Ovary (tissue), 9 donors: ENCODE measurements around the gene SLC22A2. TPM values are rescaled to one million over a fixed set of nuclear protein-coding genes. Genes with fewer than 3 reads are reported as not detected.

ENCODE experiments used
- DNase-seq, 5 donors: peaks; one replicate each; pipeline ENCODE4 v3.0.0-alpha.2; 2019 to 2020
- H3K27ac ChIP-seq, 2 donors: fragments of 200-600 bp; one replicate each; pipeline versions ENCODE4 v1.5.1 to v1.8.0; 2019 to 2022
- H3K27me3 ChIP-seq: fragments of 200-600 bp; one replicate; pipeline ENCODE4 v1.8.0; 2022
- H3K36me3 ChIP-seq: fragments of 200-600 bp; sonication (generic); one replicate; pipeline ENCODE4 v1.5.1; 2019
- H3K4me1 ChIP-seq: one replicate; pipeline ENCODE4 v1.8.1; 2013; ENCODE audit warnings: mild to moderate bottlenecking, moderate library complexity; ENCODE audit not compliant: insufficient read depth
- H3K4me3 ChIP-seq: fragments of 200-600 bp; sonication (generic); one replicate; pipeline ENCODE4 v1.5.1; 2017
- H3K9me3 ChIP-seq, 2 donors: fragments of 200-600 bp in 1 of 2; sonication (generic) in 1 of 2; one replicate each; pipeline versions ENCODE4 v1.5.1 to v1.8.1; 2013 to 2019; ENCODE audit warnings: mild to moderate bottlenecking in 1 of 2, moderate library complexity in 1 of 2
- CTCF ChIP-seq, 3 donors: fragments of 450-650 bp in 2 of 3; fragments of 200-600 bp in 1 of 3; IDR thresholded peaks; one replicate each; pipeline versions ENCODE4 v1.5.1 to v1.8.0; 2016 to 2022; ENCODE audit warnings: antibody characterized with exemption in 3 of 3, mild to moderate bottlenecking in 1 of 3
- EP300 ChIP-seq: sonication (generic); formaldehyde crosslinking; IDR thresholded peaks from one replicate; pipeline ENCODE4 v1.6.1; 2017; ENCODE audit warnings: antibody characterized with exemption
- POLR2A ChIP-seq: fragments of 450-650 bp; IDR thresholded peaks from one replicate; pipeline ENCODE4 v1.6.1; 2017; ENCODE audit warnings: antibody characterized with exemption, mild to moderate bottlenecking, moderate library complexity
- WGBS, 3 donors: extraction: QIAGEN DNeasy Blood & Tissue Kit in 1 of 3; methylation state at CpG; one replicate each; pipeline versions ENCODE4 v1.1.5 to v1.1.7; 2013 to 2017; 5-methylcytosine and 5-hydroxymethylcytosine counted together
- intact Hi-C, 4 donors: fragments of 100-400 bp; cut with DNase I; formaldehyde crosslinking; loops; one replicate each; pipeline versions ENCODE4 v1.11.0 to v1.15.1; 2022 to 2023
- polyA plus RNA-seq, 2 donors: library from polyadenylated mRNA; stranded (reverse); fragments of 200-250 nt in 1 of 2; fragments of 350-450 nt in 1 of 2; fragmentation: Illumina TruSeq in 1 of 2; extraction: RNeasy Lipid Tissue Mini Kit (QIAGEN cat#74804) in 1 of 2; gene quantifications; one replicate each; pipeline ENCODE4 v1.2.3, GENCODE V29; 2013 to 2014
- total RNA-seq, 7 donors: library from RNA; depleted of rRNA in 2 of 7; stranded (reverse); fragments of >200 nt in 2 of 7; fragmentation: NEBNext Ultra II Directional in 3 of 7; extraction: Animal tissue kit (Norgen Biotek cat#: 25700) in 3 of 7; gene quantifications; one replicate each; pipeline versions ENCODE4 v1.1.0 to v1.2.4, GENCODE V29; 2016 to 2023
- donor health status: DM: no; HTN: no; CAD: no; lungs with moderate emphysema.
- donor health status: DM: no; HTN: no; CAD: no.
- donor health status: Bipolar disorder and iron deficiency.
- donor health status: DM: yes; HTN: yes; CAD: no.
- donor health status: DM: no; HTN: no; CAD: no.
- donor health status: DM: yes; HTN: yes; CAD: no.

SLC22A2 gene
- total and polyA plus RNA-seq, 9 donors = 0.10 to 0.20 (median 0.16) TPM; not detected in 6

GRCh38 chr6:160217073-160217472, 41.5 kb downstream of the SLC22A2 start:
- Histone ChIP-seq H3K4me3 (no peak overlapping the region), H3K27me3 (no peaks in the 10 kb centered on the region), H3K4me1 (no peaks in the 10 kb centered on the region), H3K36me3 (no peaks in the 10 kb centered on the region), H3K9me3 (no peaks in the 10 kb centered on the region), H3K27ac (no peak overlapping the region)
- 68 to 82% (median 76%) methylated on average over 1 of the region's 1 CpG for WGBS, 3 donors
- intact Hi-C loops = no loop called here
- TF ChIP-seq EP300 (no peak), POLR2A (no peak), CTCF (IDR thresholded peaks at IDR 0.05) (no peak)
- DNase-seq = no peak

- Histone ChIP-seq H3K4me1 (no peaks in the 10 kb centered on the region), H3K27me3 (no peaks in the 10 kb centered on the region), H3K36me3 (no peaks in the 10 kb centered on the region), H3K4me3 (no peak overlapping the region), H3K27ac (no peak overlapping the region), H3K9me3 (no peaks in the 10 kb centered on the region)
- 42 to 54% (median 43%) methylated on average over 3 of the region's 3 CpGs for WGBS, 3 donors
- intact Hi-C loops = no loop called here
- DNase-seq = no peak
- TF ChIP-seq EP300 = no peak
- TF ChIP-seq POLR2A = no peak
- TF ChIP-seq CTCF (IDR thresholded peaks at IDR 0.05) = no peak
Observed at GRCh38 chr6:160215232-160215631, 43.4 kb downstream of the SLC22A2 start.

GRCh38 chr6:160207618-160208017, 51.0 kb downstream of the SLC22A2 start:
- H3K4me1 ChIP-seq = peaks cover 2% of the 10 kb centered on the region
- intact Hi-C loops = no loop called here
- no peak for TF ChIP-seq EP300
- no peak for TF ChIP-seq POLR2A
- TF ChIP-seq CTCF (IDR thresholded peaks at IDR 0.05) = no peak
- WGBS, 3 donors = 70 to 81% (median 71%) methylated on average over 3 of the region's 3 CpGs
- H3K27me3 ChIP-seq = no peaks in the 10 kb centered on the region
- H3K4me3 ChIP-seq = no peak overlapping the region
- H3K9me3 ChIP-seq = peaks cover 0 to 3% of the 10 kb centered on the region in 2 donors
- no peaks in the 10 kb centered on the region for H3K36me3 ChIP-seq
- H3K27ac ChIP-seq = no peak overlapping the region
- no peak for DNase-seq

GRCh38 chr6:160204710-160205109, 53.9 kb downstream of the SLC22A2 start:
- H3K27me3 ChIP-seq = no peaks in the 10 kb centered on the region
- no peak overlapping the region for H3K4me3 ChIP-seq
- H3K36me3 ChIP-seq = no peaks in the 10 kb centered on the region
- 47 to 84% (median 72%) methylated on average over 1 of the region's 1 CpG for WGBS, 3 donors
- intact Hi-C loops = no loop called here
- H3K9me3 ChIP-seq = peaks cover 0 to 3% of the 10 kb centered on the region in 2 donors
- H3K27ac ChIP-seq = no peak overlapping the region
- peaks cover 2% of the 10 kb centered on the region for H3K4me1 ChIP-seq
- DNase-seq = no peak
- no peak for TF ChIP-seq CTCF (IDR thresholded peaks at IDR 0.05)
- TF ChIP-seq POLR2A = no peak
- no peak for TF ChIP-seq EP300
